CD4-positive, alpha-beta T cell treated with Interleukin-15 for 4 hours (primary cell): ENCODE results near the gene PRPF4.

Source experiments
- DNase-seq: peaks from one replicate; pipeline ENCODE4 v3.0.0-alpha.2; 2020; ENCODE audit warnings: low spot score

PRPF4 gene

DNA sequence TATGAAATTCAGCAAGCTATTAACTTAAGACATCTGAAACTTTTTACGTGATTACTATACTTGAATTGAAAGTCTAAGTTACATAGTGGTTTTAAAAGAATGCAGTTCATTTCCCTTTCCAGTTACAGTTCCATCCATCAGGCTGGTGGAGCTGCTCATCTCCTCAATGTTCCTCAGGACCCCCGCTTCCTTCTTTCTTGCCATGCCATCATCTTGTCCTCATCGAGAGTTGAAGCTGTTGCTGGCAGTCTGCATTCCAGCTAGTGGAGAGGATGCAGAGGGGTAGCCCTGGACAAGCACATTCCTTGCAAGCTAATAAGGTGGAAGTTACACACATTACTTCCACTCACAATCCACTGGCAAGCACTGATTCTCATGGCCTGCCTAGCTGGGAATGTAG, 36.5 kb downstream of the PRPF4 start:
- no peak for DNase-seq

DNA sequence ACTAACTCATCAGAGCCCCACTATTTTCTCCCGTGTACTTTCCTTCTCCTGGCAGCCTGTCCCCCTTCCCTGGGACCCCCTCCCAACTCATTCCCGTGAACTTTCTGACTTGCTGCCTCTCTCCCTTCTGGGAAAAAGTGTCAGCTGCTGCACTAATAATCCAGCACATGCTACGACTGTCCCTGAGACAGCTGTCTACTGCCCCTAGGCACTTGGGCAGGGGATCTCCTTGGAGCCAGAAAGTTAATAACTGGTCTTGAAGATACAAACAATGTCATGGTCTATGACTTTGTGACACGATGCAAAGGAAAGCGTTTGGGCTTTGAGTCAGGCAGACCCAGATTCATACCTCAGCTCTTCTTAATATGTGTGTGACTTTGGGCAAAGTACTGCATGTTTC, 37.8 kb downstream of the PRPF4 start:
- DNase-seq: no peak

DNA sequence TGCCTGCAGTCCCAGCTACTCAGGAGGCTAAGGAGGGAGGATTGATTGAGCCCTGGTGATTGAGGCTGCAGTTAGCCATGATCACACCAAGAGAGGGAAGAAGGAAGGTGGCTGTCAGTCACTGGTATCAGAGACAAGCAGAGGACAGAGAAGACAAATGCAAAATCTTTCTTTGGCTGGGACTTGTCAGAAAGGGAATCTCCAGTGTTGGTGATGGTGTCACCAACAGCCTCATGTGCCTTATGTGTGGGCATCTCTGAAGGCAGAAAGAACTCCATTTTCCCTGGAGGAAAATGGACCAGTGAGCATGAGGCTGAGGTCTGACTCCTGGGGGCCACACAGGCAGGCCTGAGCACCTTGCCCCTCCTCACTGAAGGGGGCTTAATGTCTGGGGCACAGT, 39.8 kb downstream of the PRPF4 start:
- DNase-seq: no peak

DNA sequence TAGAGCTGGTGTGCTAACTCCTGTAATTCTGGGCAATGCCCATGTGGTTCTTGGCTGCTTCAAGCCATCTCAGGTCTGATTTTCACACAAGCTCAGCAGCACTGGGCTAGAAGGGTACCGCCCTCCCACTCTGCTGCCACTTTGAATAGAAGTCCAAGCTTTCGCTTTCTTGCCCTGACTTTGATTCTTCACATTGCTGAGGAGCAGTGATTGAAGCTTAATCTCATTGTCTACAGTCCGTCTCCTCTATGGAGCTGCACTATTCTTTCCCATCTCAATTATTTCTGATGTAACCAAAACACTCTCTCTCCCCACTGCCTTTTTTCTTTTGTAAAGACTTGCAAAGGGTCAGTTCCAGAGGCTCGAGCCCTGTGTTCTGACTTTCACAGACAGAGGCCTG, 40.6 kb downstream of the PRPF4 start:
- no peak for DNase-seq

DNA sequence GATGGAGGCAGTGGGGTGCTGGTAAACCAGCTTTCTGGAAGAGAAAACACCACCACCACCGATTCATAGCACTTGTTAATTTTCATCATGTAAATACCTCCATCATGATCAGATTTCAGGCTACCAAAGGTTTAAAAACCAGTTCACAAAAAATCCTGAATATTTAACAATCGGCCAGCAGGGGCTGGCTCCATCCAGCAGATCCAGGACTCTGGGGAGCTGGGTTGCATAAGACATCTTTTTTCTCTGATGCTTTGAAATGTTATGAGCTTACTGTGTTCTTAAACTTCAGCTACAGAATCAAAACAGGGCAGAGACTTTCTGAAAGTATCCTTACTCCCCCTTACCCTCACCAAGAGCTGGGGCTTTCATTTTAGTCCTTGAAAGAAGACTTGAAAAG, 42.3 kb downstream of the PRPF4 start:
- DNase-seq: no peak

DNA sequence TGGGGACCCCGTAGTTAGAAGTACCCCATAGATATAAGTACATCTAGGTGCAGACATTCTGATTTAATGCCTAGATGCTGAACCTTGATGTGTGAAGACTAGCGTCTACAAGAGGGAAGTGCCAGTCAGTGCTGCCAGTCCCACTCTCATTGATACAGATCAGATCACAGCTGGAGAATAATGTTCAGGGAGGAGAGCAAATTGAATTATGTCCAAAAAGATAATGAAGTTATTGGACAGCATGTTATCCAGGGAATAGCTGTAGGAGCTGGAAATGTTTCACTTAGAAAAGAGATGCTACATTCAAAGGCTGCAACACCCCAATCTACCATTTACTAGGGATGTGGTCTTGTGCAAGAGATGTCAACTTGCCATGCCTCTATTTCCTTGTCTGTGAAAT, 43.6 kb downstream of the PRPF4 start:
- no peak for DNase-seq

DNA sequence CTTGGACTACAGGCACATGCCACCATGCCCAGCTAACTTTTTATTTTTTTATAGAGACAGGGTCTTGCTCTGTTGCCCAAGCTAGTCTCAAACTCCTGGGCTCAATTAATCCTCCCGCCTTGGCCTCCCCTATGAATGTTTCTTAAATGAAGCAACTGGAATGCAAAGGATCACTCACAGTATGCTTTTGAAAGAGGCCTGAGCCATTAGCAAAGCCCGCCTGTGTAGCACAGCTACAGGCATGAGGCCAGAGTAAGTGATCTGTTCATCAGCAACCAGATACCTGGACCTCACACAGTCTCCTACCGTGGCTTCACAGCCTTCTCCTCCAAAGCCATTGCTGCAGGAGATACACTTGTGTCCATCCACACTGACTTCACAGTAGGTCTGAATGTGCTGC, 44.6 kb downstream of the PRPF4 start:
- DNase-seq: no peak

DNA sequence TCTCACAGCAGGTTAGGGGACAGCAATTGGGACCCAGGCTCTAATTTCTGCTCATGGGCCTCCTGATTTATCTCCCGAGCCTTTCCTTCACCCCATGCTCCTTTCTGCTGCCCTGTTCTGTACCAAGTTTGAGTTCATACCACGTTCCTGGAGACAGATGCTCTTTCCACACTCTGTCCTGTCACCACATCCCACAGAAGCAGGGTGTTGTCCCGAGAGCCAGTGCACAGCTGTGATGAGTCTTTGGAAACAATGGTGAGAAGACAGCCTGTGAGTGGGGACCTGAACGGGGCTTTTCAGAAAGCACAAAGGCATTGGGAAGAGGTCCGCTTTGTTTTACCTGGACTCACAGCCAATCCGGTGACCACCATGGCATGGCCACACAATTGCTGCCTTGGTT, 47.2 kb downstream of the PRPF4 start:
- no peak for DNase-seq

DNA sequence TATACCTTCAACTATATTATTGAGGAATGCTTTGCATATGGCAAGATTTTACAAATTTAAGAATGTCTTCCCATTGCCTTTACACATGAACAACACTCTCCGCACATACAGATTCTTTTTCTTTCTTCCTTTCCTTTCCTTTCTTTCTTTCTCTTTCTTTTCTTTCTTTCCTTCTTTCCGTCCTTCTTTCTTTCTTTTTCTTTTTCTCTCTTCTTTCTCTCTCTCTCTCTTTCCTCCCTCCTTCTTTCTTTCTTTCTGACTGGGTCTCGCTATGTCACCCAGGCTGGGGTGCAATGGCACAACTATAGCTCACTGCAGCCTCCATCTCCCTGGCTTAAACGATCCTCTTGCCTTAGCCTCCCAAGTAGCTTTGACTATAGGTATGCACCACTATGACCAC, 50.8 kb downstream of the PRPF4 start:
- DNase-seq: no peak

DNA sequence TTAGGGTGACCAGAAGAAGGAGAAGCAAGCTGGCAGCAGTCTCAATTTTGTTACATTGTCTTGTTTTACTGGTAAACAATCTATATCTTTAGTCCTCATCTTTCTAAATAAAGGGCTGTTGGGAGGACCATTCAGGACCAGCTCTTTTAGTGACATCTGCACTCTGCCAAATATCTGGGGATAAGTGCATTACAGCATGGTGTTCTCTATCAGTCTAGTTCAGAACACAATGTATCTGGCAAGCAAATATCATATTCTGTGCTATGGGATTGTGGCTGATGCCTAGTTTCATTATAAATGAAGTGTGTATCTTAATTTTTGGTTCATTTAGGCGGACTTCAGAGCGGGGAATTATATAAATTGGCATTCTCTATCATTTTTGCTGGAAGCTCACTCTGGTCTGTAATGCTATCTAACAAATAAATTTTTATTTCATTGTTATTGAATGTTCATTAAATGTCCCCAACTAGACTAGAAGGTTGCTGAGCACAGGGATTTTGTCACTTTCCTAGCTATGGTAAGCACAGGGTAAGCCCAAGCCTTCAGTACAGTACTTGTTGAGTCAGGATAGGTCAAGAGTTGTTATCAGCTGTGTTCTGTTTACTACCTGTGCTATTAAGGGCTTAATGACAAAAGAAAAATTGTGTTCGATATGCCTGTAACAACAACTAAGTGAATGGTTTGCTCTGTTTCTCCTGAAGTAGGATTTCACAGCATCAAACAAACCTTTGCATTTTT, 52.8 kb downstream of the PRPF4 start:
- DNase-seq: no peak

DNA sequence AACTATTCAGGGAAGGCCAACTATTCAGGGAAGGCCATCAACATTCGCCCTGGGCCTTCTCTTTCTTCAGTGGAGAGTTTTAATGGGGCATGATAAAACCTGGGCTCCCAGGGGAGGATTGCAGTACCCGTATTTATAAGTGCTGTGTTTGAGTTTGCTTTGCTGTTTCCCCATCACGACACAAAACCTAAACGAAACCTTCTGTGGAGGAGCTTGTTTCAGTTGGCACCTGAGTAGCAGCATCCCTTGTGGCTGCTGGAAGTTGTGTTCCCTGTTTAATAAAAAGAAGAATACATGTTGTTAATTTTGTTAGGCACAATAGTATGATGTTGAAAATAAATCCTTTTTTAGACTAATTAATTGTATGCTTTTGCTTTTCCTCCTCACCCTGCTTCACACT, 56.3 kb downstream of the PRPF4 start:
- no peak for DNase-seq

DNA sequence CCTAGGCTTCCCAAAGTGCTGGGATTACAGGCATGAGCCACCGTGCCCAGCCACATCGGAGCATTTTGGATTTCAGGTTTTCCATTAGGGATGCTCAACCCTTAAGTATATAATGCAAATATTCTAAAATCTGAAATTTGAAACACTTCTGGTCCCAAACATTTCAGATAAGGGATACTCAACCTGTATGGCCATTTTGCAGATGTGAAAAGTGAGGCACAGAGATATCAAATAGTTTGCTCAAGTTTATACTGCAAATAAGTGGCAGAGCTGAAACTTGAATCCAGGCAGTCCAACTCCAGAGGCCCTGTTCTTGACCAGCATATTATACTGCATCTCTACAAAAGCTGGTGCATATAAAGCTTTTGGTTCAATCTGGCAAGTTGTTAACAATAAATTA, 62.3 kb downstream of the PRPF4 start:
- DNase-seq: no peak

DNA sequence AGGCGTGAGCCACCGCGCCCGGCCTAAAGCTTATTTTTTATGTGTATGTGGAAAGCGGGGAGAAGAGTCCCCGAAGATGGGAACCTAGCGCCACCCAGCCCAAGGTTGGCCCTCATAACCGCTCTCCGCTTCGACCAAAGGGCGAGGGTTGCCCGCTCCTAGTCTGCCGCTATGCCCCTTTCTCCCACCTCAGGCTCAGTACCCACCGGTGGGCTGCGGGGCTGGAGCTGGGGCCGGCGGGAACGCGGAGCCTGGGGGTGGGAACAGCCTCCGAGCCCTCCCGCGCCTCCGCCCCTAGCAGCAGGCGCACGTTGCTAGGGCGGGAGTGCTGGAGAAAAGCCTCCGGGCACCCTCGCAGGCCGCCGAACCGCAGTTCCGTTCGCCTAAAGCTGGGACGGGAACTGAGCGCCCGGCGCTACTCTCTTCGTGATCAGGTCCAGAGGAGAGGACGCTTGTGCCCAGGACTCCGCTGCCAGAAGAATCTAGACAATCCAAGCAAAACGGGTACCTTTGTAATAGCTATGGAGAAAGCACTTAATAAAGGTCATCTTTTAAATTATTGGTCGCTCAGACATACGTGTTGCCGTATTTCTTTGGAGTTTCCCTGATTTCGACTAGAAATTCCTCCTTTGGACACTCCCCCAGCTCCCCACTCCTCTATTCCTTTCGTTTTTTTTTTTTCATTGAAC, 64.7 kb downstream of the PRPF4 start, which contains the start of gene WDR31:
Gene WDR31 (minus strand): TSS at position 265 of the 689 bp plus-strand sequence. CDS start 8,253 bp downstream, outside the sequence.
- peak; percentile 81 for DNase-seq

DNA sequence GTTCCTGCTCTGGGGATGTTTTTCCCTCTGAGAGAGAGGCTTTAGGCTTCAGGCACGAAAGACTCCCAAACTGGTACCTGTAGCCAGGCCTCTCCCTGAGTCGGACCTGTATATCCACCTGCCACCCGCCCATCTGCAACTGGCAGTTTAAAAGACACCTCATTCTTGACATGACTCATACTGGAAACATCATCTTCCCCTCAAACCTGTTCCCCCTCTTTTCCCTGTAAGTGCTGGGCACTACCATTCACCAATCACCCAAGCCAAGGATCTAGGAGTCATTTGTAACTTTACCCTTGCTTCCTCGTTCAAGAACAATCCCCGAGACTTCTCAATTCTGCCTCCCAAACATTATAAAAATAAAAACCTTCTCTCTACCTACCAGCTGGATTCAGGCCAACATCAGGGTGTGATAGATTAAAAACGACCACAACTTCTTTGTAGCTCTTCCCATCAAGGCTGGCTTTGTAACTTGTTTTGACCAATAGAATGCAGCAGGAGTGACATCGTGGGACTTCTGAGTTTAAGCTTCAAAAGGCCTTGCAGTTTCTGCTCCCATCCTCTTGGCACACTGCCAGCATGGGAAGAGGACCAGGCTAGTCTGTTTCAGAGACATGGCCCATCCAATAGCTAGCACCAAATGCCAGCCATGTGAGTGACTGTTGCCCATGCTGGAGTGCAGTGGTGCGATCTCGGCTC, 66.4 kb downstream of the PRPF4 start:
- DNase-seq: no peak
